ENCODE measurements around the gene CACNA2D3.

CACNA2D3 gene

GRCh38 chr3:54901906-54902685 lies 779.7 kb downstream of the CACNA2D3 start:
- no peak for DNase-seq

DNA sequence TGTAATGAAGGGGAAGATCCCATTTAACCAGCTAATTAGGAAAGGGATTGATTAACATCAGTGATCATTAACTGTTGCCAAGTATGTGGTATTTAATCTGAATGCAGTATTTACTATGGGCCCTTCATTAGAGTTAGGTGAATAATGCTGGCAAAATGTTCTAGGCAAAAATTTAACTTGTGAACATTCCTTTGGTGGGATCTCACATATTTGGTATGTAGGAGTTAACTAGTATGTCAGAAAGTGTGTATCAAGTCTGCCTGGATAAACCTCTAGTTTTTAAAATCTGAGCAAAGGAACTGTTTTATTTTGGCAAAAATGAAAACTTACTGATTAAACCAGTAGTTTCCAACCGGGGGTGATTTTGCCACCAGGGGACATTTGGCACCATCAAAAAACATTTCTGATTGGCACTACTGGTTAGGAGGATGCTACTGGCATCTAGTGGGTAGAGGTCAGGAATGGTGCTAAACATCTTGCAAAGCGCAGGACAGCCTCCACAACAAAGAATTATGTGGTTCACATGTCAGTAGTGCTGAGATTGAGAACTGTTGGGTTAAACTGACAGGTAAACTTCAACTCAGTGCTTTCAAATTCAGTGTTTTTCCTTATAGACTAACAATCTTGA lies 783.0 kb downstream of the CACNA2D3 start:
- no peak for DNase-seq

DNA sequence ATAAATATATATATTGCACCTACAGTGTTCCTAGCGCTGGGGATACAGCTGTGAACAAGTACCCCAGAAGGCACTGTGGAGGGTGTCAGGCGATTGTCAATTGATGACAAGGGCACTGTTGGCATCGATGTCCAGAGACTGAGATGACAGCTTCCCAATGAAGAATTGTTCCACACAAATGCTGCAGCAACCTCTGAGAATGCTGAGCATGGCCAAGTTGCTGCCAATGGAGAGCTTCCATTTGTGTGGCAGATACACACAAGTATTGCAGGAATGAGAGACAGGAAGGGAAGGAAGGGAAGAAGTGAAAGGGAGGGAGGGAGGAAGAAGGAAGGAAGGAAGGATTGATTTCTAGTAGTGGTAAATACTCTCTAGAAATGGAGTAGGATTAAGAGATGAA lies 783.6 kb downstream of the CACNA2D3 start:
- no peak for DNase-seq

GRCh38 chr3:54906763-54907162 lies 784.4 kb downstream of the CACNA2D3 start:
- DNase-seq, result no peak

- no peak for DNase-seq
Measured at GRCh38 chr3:54909191-54909590, 786.8 kb downstream of the CACNA2D3 start.

DNA sequence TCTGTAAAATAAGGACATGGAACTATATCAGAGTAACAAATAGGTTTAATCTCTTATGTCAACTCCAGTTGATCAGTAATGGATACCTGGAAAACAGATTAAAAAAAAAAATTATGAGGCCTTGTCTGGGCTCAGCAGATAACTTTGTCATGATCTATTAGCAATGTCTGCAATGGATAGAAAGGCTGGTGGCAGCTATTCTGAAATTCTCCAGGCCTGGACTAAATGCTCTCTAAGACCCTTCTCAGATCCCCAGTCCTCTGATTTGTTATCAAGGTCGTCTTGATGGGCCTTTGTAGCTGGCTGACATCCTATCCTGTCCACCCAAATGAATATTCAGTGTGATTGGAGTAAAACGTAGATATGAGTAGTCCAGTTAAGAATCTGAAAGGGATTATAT lies 791.8 kb downstream of the CACNA2D3 start:
- no peak for DNase-seq

DNA sequence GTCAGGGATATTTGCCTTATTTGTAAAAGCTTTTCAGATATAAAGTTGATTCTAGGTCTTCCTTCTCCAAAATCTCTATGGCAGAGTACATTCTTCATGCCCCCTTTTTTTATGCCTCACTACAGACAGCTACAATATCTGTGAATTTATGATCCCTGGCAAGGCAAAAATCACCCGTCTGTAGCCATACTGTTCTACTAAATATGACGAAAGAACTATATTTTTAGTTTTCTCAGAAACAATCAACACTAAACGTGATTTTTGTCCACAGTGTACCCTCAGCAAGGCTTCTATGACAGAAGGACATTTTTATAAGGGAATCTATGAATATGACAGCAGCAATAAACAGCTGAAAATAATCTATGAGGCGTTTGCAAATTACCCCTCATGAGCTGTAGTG lies 792.8 kb downstream of the CACNA2D3 start:
- DNase-seq, result no peak

GRCh38 chr3:54915976-54916375 lies 793.6 kb downstream of the CACNA2D3 start:
- DNase-seq, result no peak

DNA sequence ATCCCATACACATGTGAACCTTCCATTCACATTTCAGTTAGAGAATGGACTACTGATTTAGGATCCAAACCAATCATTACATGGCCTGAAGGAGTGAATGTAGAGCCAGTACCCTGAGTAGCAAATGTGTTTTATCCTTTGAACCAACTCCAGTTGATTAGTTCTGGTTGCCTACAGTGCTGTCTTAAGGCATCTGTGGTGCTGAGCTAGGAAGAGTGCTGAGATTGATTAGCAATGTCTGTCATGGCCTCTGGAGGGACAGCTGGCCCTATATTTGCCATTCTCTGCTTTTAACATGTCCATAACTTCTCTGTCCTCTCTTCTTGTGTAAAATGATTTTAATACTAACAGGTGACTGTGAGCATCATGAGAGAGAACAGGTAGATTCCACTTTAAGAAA lies 794.4 kb downstream of the CACNA2D3 start:
- no peak for DNase-seq

GRCh38 chr3:54917174-54917573 lies 794.8 kb downstream of the CACNA2D3 start:
- no peak for DNase-seq

GRCh38 chr3:54917862-54918261 lies 795.5 kb downstream of the CACNA2D3 start:
- no peak for DNase-seq

DNA sequence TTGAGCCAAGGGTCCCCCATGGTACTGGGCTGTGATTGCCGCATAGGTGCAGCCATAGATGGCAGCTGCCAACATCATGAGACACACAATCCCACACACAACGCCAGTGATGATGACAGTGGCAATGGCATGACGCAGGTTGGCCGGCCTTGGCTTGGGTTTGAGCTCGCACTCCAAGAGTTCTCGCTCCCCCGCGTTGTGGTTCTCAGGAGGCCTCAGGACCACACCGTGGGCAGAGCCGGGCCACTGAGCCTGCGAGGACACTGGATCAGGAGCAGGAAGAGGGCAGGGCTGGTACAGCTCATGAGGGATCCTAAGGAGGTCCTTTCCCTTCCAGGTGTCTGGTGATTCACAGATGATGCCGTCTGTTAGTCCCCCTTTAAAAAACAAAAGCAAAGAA lies 796.2 kb downstream of the CACNA2D3 start:
- DNase-seq, result no peak

DNA sequence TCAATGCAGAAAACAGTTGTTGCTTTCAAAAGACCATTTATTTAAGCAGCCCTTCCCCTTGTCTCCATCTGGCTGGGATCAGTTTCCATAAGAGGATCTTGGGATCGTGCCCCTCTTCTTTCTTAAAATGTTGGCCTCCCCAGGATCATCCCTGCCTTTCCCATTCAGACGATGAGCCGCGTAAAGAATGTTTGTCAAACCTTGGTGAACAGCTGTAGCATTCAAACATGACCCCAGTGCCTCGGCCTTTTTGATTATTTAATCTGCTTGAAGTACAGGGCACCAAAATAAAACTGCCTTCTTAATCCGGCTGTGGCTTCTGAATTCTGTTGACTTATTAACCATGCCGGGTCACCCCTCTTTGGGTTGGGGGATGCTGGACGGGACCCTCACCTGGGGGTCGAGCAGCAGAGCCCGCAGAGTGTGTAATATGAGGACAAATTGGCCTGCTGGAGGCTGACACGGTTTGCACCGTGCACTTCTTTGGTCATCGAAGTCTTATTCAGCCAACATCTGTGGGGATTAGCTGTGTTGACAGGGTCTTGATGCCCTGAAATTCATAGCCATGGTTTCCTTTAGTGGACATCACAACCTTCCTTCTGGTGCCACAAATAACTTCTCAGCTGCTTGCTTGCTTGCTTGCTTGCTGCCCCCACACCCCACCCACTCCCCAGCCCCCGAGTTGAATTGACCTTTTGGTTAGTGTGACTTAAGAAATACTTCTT lies 805.9 kb downstream of the CACNA2D3 start, which contains the start of gene LRTM1:
LRTM1 (minus strand) TSS at position 14 of the 725 bp plus-strand sequence. CDS start 148 bp downstream, outside the sequence.
- DNase-seq, result no peak

- no peak for DNase-seq
Measured at GRCh38 chr3:54931182-54931581, 808.8 kb downstream of the CACNA2D3 start.

- no peak for DNase-seq
Measured at GRCh38 chr3:54932606-54933005, 810.3 kb downstream of the CACNA2D3 start.

GRCh38 chr3:54935869-54936268 lies 813.5 kb downstream of the CACNA2D3 start:
- DNase-seq, result no peak

- no peak for DNase-seq
Measured at GRCh38 chr3:54936561-54936960, 814.2 kb downstream of the CACNA2D3 start.

DNA sequence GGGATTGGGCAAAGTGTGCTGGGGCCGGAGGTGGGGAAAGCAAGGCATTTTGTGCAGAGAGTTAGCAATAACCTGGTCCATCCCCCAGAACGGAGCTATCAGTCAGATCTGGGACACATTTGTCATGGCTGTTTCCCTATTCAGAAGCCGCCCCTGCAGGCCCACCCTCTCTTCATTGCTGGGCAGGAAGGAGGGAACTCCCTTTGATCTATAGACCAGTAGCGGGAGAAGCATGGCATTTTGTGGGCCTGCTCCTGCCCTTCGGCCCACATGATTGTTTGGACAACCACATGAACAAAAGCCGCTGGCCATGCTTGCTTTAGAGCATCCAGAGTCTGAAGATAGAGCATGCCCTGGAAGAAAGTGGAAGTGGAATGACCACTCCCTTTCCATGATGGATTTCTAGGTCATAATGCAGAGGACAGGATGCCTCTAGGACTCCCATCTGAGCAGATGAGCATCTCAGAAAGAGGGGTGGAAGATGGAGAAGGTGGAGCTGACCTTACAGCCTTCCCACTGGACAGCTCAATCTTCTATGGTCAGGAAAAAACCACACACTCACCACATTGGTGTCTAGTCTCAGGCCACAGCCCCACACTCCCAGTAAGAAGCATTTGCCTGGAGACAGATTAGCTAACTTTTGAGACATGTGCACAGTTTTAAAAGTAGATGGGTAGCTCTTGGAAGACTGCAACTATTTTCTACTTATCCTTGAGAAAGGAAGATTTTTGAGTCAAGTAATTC lies 817.4 kb downstream of the CACNA2D3 start:
- DNase-seq, result no peak

DNA sequence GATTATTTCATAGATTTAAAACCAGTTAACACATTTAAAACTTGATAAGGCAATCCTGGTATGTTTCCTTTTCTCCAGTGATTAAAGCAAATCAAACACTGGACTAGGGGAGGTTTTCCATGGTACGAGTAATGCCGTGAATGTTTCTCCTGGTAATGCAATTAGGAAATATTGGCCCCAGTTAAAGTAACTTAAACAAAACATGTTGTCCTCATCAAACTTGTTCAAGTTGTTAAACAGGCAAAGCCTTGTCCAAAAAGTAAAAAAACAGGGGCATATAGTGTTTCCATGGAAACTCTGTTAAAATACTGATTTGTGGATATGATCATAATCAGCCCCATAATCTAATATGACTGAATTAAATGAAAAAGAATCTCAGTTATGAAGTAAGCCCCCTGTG lies 818.6 kb downstream of the CACNA2D3 start:
- DNase-seq, result no peak

- no peak for DNase-seq
Measured at GRCh38 chr3:54941690-54942362, 819.5 kb downstream of the CACNA2D3 start.

GRCh38 chr3:54949491-54950044 lies 827.2 kb downstream of the CACNA2D3 start:
- no peak for DNase-seq

DNA sequence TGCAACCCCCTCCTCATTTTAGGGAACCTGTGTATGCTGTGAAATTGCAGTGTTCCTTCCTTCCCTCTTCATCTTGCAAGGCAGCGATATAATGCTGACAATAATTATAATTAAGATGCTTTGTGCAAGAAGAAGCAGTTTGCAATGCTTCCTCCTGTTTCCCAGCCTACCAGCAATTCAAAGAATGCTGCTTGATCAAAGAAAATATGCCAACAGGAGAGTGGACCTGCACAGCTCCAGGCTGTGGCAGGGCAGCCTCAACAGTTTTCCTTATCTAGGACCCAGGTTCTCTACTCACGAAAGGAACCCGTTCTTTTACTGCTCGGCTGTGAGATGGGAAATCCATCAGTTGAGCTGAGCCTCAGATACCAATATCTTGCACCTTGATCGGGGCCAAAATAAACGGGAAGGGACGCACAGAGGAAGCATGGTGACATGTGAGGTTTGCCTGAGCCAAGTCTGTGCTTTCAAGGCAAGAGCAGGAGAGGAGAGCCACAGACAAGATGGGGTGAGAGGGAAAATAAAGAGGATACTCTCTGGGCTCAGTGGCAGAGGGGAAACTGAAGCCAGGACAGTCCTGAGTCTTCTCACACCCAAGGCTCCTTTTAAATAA lies 828.1 kb downstream of the CACNA2D3 start:
- no peak for DNase-seq
